HepG2 (cell line): Measurements from ENCODE around the gene CACHD1. TPM values are rescaled to one million over a fixed set of nuclear protein-coding genes. Genes with fewer than 3 reads are reported as not detected.
"Not testable (repeated sequence)": the region's sequence is repeated elsewhere in the genome, so short reads cannot be mapped to it uniquely, and the experiment has no call there.

Source experiments
- ATAC-seq: fragments of 200-7000 bp; cut with Tn5 transposase; 3 replicates; pipeline ENCODE4 v1.9.1; 2020; ENCODE audit warnings: mild to moderate bottlenecking, moderate library complexity
- BruUV-seq: library from RNA; stranded (reverse); fragments of 400-500 nt; replicated peaks from 2 replicates; lab custom pipeline; 2021; lab: Mats Ljungman, UMichigan
- CTCF ChIA-PET: fragments of 300-600 bp; formaldehyde crosslinking; extraction: SDS; loops from one replicate; lab custom pipeline; 2021; ENCODE audit warnings: low total read pairs, inconsistent platforms, low intra/inter-chr PET ratio; lab: Yijun Ruan, JAX
- POLR2A ChIA-PET: fragments of 350-600 bp; sonication (Branson Sonifier 250); formaldehyde crosslinking; loops from one replicate; lab custom pipeline; 2020; ENCODE audit warnings: antibody characterized with exemption, inconsistent platforms; lab: Yijun Ruan, JAX
- DNase-seq: peaks from one replicate; pipeline ENCODE4 v3.0.0-alpha.2; 2015; ENCODE audit warnings: low spot score
- FAIRE-seq: peaks from 3 replicates; lab custom pipeline; 2011; peaks lifted over from hg19 to GRCh38; lab: Jason Lieb, UNC
- H2AFZ ChIP-seq: one replicate; pipeline ENCODE4 v1.6.1; 2011; ENCODE audit warnings: low read length, inconsistent platforms
- H3K27ac ChIP-seq: fragments of 300-600 bp; 3 replicates; pipeline ENCODE4 v1.8.0; 2011; ENCODE audit warnings: mixed run types, mild to moderate bottlenecking, mixed read lengths, low read length, inconsistent platforms; ENCODE audit not compliant: insufficient read depth; ENCODE audit errors: extremely low read length
- H3K27me3 ChIP-seq, 2 experiments: fragments of 200-600 bp in 1 of 2; 2 replicates in 1 of 2; 3 replicates in 1 of 2; pipeline versions ENCODE4 v1.6.0 to v1.8.0; 2011; ENCODE audit warnings: low read length in 2 of 2, mild to moderate bottlenecking in 2 of 2, moderate library complexity in 2 of 2, inconsistent platforms in 1 of 2; ENCODE audit not compliant: insufficient read depth in 2 of 2, control insufficient read depth in 1 of 2
- H3K36me3 ChIP-seq, 2 experiments: fragments of 200-600 bp in 1 of 2; replicated peaks in 1 of 2; 2 replicates in 1 of 2; 3 replicates in 1 of 2; pipeline versions ENCODE4 v1.5.1 to v1.8.0; 2011; ENCODE audit warnings: low read length in 2 of 2, inconsistent platforms in 1 of 2; ENCODE audit not compliant: insufficient read depth in 2 of 2, control insufficient read depth in 1 of 2
- H3K4me1 ChIP-seq: 2 replicates; pipeline ENCODE4 v1.5.1; 2012; ENCODE audit warnings: low read length, inconsistent platforms; ENCODE audit not compliant: insufficient read depth
- H3K4me2 ChIP-seq: 2 replicates; pipeline ENCODE4 v1.6.0; 2011; ENCODE audit warnings: low read depth, low read length, inconsistent platforms
- H3K4me3 ChIP-seq, 3 experiments: fragments of 200-600 bp in 1 of 3; sonication (generic), shearing (Covaris generic) in 1 of 3; replicated peaks in 1 of 3; 2 replicates each; pipeline ENCODE4 v1.5.1; 2011 to 2016; ENCODE audit warnings: low read length in 3 of 3, inconsistent platforms in 2 of 3, low read depth in 2 of 3, mild to moderate bottlenecking in 2 of 3, control low read depth in 1 of 3, mixed read lengths in 1 of 3; ENCODE audit not compliant: insufficient read depth in 1 of 3
- H3K79me2 ChIP-seq: one replicate; pipeline ENCODE4 v1.6.1; 2011; ENCODE audit warnings: low read length, inconsistent platforms; ENCODE audit not compliant: insufficient read depth
- H3K9ac ChIP-seq: 2 replicates; pipeline ENCODE4 v1.6.0; 2011; ENCODE audit warnings: mild to moderate bottlenecking, low read depth, low read length, inconsistent platforms; ENCODE audit not compliant: insufficient read depth
- H3K9me3 ChIP-seq: 2 replicates; pipeline ENCODE4 v1.5.1; 2012; ENCODE audit warnings: mild to moderate bottlenecking, low read length
- H4K20me1 ChIP-seq: 2 replicates; pipeline ENCODE4 v1.6.0; 2011; ENCODE audit warnings: inconsistent platforms, mild to moderate bottlenecking, low read length, moderate library complexity; ENCODE audit not compliant: insufficient read depth
- ATAD3A ChIP-seq: sonication (generic); formaldehyde crosslinking; IDR thresholded peaks from 2 replicates; pipeline ENCODE4 v1.4.0; 2020; ENCODE audit warnings: missing genetic modification reagents
- ERF ChIP-seq: IDR thresholded peaks from 2 replicates; pipeline ENCODE4 v1.6.1; 2018; ENCODE audit warnings: missing biosample characterization, missing genetic modification reagents
- ESRRA ChIP-seq: sonication (generic); formaldehyde crosslinking; IDR thresholded peaks from 2 replicates; pipeline ENCODE4 v1.5.1; 2020; ENCODE audit warnings: mild to moderate bottlenecking, low read depth, missing genetic modification reagents
- FOXA3 ChIP-seq: IDR thresholded peaks from 2 replicates; pipeline ENCODE4 v1.6.1; 2016; ENCODE audit warnings: missing genetic modification reagents, missing compliant biosample characterization
- PCBP1 ChIP-seq: fragments of 200-400 bp; formaldehyde crosslinking; IDR thresholded peaks from 2 replicates; pipeline ENCODE4 v1.6.1; 2017; ENCODE audit warnings: mild to moderate bottlenecking, low read depth, low read length, borderline replicate concordance
- RXRB ChIP-seq: IDR thresholded peaks from 2 replicates; pipeline ENCODE4 v1.6.1; 2016; ENCODE audit warnings: borderline replicate concordance, missing genetic modification reagents, missing compliant biosample characterization
- SRSF4 ChIP-seq: fragments of 200-400 bp; formaldehyde crosslinking; IDR thresholded peaks from one replicate; pipeline ENCODE4 v1.6.1; 2018; ENCODE audit warnings: mild to moderate bottlenecking, low read depth, low read length, moderate library complexity; ENCODE audit not compliant: poor library complexity, severe bottlenecking
- SUZ12 ChIP-seq: fragments of 150-350 bp; IDR thresholded peaks from 2 replicates; pipeline ENCODE4 v1.6.1; 2014; ENCODE audit warnings: low read depth, low read length
- ZNF382 ChIP-seq: sonication (generic); formaldehyde crosslinking; IDR thresholded peaks from 2 replicates; pipeline ENCODE4 v1.5.0; 2020; ENCODE audit warnings: missing genetic modification reagents, mild to moderate bottlenecking, borderline replicate concordance
- ZNF713 ChIP-seq: sonication (generic); formaldehyde crosslinking; IDR thresholded peaks from 2 replicates; pipeline ENCODE4 v1.4.0; 2020; ENCODE audit warnings: mild to moderate bottlenecking, missing genetic modification reagents
- WGBS: methylation state at CpG from one replicate; pipeline ENCODE4 v1.1.6; 2017; ENCODE audit warnings: low lambda C conversion rate; 5-methylcytosine and 5-hydroxymethylcytosine counted together
- in situ Hi-C: cut with HindIII; loops from 2 replicates; pipeline ENCODE4 v1.10.0; 2017; ENCODE audit warnings: low pct_unique_long_range_greater_than_20kb; ENCODE audit not compliant: extremely low pct_ligation_motif_present
- intact Hi-C: fragments of 100-400 bp; cut with micrococcal nuclease; formaldehyde crosslinking; loops from one replicate; pipeline ENCODE4 v1.10.0; 2022; ENCODE audit not compliant: unreplicated experiment
- polyA plus RNA-seq, 8 experiments: library from polyadenylated mRNA; depleted of rRNA in 3 of 8; stranded (reverse) in 7 of 8; unstranded in 1 of 8; fragments of >200 nt; fragmentation: Illumina TruSeq in 4 of 8; extraction: Trizol in 4 of 8; gene quantifications; 2 replicates each; pipeline versions ENCODE4 v1.2.1 to v1.2.3, GENCODE V29; 2011 to 2016; ENCODE audit warnings: low read depth in 4 of 8, missing spikeins in 1 of 8, mixed read lengths in 1 of 8; ENCODE audit not compliant: insufficient read depth in 1 of 8
- total RNA-seq, 5 experiments: library from RNA; depleted of rRNA; stranded (reverse); fragments of >200 nt; fragmentation: Illumina TruSeq; extraction: Trizol; gene quantifications; 2 replicates each; pipeline ENCODE4 v1.2.3, GENCODE V29; 2016; ENCODE audit warnings: low read depth in 1 of 5
- TF ChIP-seq, protein P1 (sequence below): IDR thresholded peaks from 2 replicates; pipeline ENCODE4 v1.6.1; 2016; ENCODE audit warnings: missing biosample characterization, missing genetic modification reagents, low read depth

CACHD1 gene
- total and polyA plus RNA-seq, 2 of the 13 experiments (the other 11 are each of a cell fraction or from before 2014, with no cell fraction given): 0.11 TPM; not detected in 1

DNA sequence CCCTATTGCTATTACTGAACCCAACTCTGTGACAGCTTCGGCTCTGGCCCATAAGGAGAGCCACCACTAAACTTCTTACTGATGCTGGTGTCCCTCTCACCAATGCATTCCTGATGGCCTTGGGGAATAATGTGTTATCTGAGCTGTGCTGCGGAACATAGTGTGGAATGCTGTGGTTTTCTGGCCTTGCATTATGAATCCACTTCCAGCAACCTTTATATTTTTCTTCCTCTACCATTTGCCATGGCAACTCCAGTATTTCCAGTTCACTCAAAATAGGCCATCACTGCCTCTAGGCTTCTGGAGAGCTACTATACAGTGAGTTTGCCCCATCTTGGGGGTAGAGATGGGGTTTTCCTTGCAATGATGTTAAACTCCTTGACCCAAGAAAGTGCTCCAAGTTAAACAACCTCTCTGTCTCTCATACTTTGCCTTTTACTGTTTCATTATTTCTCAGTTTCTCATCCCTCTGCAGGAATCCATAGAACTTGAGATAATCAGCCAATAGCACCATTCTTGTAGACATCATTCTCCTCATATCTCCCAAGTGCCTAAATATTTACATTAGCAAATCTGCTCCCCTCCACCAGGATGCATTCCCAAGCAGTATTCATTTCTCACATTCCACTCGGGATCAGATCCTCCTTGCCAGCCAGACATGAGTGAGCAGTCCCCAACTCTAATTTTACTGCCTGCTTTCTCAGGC, 263.8 kb downstream of the CACHD1 start:
- Histone ChIP-seq H3K36me3 (no peaks in the 10 kb centered on the region), H3K79me2 (no peaks in the 10 kb centered on the region), H3K4me2 (no peak overlapping the region), H3K4me3 (no peak overlapping the region), H3K27me3 (no peaks in the 10 kb centered on the region; a peak in 1 of 5 replicates), H3K27ac (no peak overlapping the region), H2AFZ (no peak overlapping the region)
- ATAC-seq (no peak), FAIRE-seq (no peak)
- WGBS: 31% methylated on average over 3 of the region's 3 CpGs
- CTCF ChIA-PET: no interaction called here
- in situ Hi-C loops: no loop called here
- TF ChIP-seq RXRB (CRISPR knock-in tag) (no peak), ESRRA (CRISPR knock-in tag) (no peak)
- TF ChIP-seq, all 625 proteins: peak for 0
- no peak for DNase-seq
- Histone ChIP-seq H3K4me1 (no peaks in the 10 kb centered on the region), H4K20me1 (no peaks in the 10 kb centered on the region), H3K9ac (no peak overlapping the region), H3K9me3 (no peaks in the 10 kb centered on the region)
- POLR2A ChIA-PET: no interaction called here
- intact Hi-C loops: no loop called here
- BruUV-seq: no TSS peak

DNA sequence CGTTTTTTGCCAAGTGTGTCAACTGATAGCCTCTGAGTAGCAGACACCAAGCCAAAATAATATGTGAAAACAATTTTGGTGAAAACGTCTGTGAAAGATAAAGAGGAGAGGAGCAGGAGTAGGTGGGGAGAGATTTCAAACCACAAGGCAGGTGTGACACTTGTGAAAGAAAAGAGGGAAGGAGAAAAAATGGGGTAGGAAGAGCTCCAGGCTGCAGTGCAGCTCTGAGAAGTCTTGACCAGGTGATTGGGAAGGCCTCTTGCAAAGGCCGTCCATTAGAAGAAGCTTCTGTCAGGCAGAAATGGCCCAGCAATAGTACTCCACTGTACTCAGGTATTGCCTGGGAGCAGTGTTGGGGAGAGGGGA, 264.3 kb downstream of the CACHD1 start:
- H3K79me2 ChIP-seq: no peaks in the 10 kb centered on the region
- TF ChIP-seq ERF: no peak
- no peak for TF ChIP-seq PCBP1
- no peak for TF ChIP-seq SUZ12
- no peak for TF ChIP-seq ATAD3A (CRISPR knock-in tag)
- TF ChIP-seq, protein P1, sequence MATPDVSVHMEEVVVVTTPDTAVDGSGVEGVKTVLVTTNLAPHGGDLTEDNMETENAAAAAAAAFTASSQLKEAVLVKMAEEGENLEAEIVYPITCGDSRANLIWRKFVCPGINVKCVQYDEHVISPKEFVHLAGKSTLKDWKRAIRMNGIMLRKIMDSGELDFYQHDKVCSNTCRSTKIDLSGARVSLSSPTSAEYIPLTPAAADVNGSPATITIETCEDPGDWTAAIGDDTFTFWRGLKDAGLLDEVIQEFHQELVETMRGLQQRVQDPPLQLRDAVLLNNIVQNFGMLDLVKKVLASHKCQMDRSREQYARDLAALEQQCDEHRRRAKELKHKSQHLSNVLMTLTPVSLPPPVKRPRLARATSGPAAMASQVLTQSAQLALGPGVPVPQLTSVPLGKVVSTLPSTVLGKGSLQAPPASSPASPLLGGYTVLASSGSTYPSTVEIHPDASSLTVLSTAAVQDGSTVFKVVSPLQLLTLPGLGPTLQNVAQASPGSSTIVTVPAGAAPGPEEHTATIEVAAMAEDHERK: no peak
- no peak for TF ChIP-seq FOXA3 (CRISPR knock-in tag)
- no peak for TF ChIP-seq ZNF382 (CRISPR knock-in tag)
- TF ChIP-seq ZNF713: no peak
- no peak for TF ChIP-seq SRSF4
- TF ChIP-seq, all 625 proteins: peak for 0
- H4K20me1 ChIP-seq: no peaks in the 10 kb centered on the region
- DNase-seq: no peak
- H3K36me3 ChIP-seq: no peaks in the 10 kb centered on the region
- no peaks in the 10 kb centered on the region for H3K4me1 ChIP-seq
- intact Hi-C loops (no loop called here), in situ Hi-C loops (no loop called here)
- WGBS: 25% methylated on average over 3 of the region's 3 CpGs
- no peaks in the 10 kb centered on the region for H3K9me3 ChIP-seq
- CTCF ChIA-PET: no interaction called here
- POLR2A ChIA-PET: no interaction called here
- H3K4me2 ChIP-seq: no peak overlapping the region
- no peak for ATAC-seq
- H3K4me3 ChIP-seq: no peak overlapping the region
- no TSS peak for BruUV-seq
- H3K9ac ChIP-seq: no peak overlapping the region
- no peaks in the 10 kb centered on the region; a peak in 1 of 5 replicates for H3K27me3 ChIP-seq
- no peak overlapping the region for H2AFZ ChIP-seq
- no peak for FAIRE-seq
- no peak overlapping the region for H3K27ac ChIP-seq

DNA sequence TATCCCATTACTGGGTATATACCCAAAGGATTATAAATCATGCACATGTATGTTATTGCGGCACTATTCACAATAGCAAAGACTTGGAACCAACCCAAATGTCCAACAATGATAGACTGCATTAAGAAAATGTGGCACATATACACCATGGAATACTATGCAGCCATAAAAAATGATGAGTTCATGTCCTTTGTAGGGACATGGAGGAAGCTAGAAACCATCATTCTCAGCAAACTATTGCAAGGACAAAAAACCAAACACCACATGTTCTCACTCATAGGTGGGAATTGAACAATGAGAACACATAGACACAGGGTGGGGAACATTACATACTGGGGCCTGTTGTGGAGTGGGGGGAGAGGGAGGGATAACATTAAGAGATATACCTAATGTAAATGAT, 270.8 kb downstream of the CACHD1 start:
- H3K36me3 ChIP-seq, H3K4me3 ChIP-seq, ATAC-seq, H3K4me1 ChIP-seq, H2AFZ ChIP-seq, H3K27ac ChIP-seq, BruUV-seq, DNase-seq, FAIRE-seq, H3K4me2 ChIP-seq, H3K9ac ChIP-seq, intact Hi-C loops, CTCF ChIA-PET, H3K9me3 ChIP-seq, POLR2A ChIA-PET, H3K27me3 ChIP-seq, H4K20me1 ChIP-seq, H3K79me2 ChIP-seq: not testable (repeated sequence)
- in situ Hi-C loops: loop anchor here (10.0 kb wide), 1 partner anchor 74 kb away; no protein-coding TSS in a partner anchor
- 56% methylated on average over 1 of the region's 1 CpG for WGBS
